Tibial nerve (tissue), 4 donors: ENCODE results near the gene RHBG.

Source experiments
- EP300 ChIP-seq, 2 donors: sonication (generic); formaldehyde crosslinking; IDR thresholded peaks; one replicate each; pipeline ENCODE4 v1.6.1; 2017; ENCODE audit warnings: antibody characterized with exemption in 2 of 2, mild to moderate bottlenecking in 1 of 2
- POLR2A ChIP-seq, 2 donors: fragments of 450-650 bp; IDR thresholded peaks; one replicate each; pipeline ENCODE4 v1.6.1; 2017; ENCODE audit warnings: antibody characterized with exemption in 2 of 2, mild to moderate bottlenecking in 2 of 2, moderate library complexity in 2 of 2
- TF ChIP-seq, protein P1 (sequence below), 5 experiments: fragments of 200-600 bp in 3 of 5; fragments of 450-650 bp in 2 of 5; sonication (generic) in 3 of 5; IDR thresholded peaks; one replicate each; pipeline ENCODE4 v1.5.1; 2016 to 2019; ENCODE audit warnings: antibody characterized with exemption in 5 of 5, mild to moderate bottlenecking in 3 of 5, moderate library complexity in 2 of 5

DNA sequence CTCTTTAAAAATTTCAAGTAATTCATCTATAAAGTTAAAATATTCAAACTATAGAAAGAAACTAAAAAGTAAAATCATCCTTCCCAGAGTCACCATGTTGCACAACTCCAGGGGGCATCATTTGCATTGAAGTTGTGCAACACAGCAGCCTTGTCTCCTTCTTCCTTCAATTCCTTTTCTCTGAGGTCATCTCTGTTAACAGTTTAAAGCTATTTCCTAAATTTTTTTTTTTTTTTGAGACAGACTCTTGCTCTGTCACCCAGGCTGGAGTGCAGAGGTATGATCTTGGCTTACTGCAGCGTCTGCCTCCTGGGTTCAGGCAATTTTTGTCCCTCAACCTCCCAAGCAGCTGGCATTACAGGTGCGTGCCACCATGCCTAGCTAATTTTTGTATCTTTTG, 7.1 kb downstream of the RHBG start:
- TF ChIP-seq POLR2A (IDR thresholded peaks at IDR 0.05) (no peak), EP300 (IDR thresholded peaks at IDR 0.05) (no peak)
- TF ChIP-seq, protein P1, sequence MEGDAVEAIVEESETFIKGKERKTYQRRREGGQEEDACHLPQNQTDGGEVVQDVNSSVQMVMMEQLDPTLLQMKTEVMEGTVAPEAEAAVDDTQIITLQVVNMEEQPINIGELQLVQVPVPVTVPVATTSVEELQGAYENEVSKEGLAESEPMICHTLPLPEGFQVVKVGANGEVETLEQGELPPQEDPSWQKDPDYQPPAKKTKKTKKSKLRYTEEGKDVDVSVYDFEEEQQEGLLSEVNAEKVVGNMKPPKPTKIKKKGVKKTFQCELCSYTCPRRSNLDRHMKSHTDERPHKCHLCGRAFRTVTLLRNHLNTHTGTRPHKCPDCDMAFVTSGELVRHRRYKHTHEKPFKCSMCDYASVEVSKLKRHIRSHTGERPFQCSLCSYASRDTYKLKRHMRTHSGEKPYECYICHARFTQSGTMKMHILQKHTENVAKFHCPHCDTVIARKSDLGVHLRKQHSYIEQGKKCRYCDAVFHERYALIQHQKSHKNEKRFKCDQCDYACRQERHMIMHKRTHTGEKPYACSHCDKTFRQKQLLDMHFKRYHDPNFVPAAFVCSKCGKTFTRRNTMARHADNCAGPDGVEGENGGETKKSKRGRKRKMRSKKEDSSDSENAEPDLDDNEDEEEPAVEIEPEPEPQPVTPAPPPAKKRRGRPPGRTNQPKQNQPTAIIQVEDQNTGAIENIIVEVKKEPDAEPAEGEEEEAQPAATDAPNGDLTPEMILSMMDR (IDR thresholded peaks at IDR 0.05), result no peak
